CD4-positive, alpha-beta memory T cell (primary cell): Measurements from ENCODE around the gene GEMIN4. TPM values are rescaled to one million over a fixed set of nuclear protein-coding genes. Genes with fewer than 3 reads are reported as not detected.
"Not testable (repeated sequence)": the region's sequence is repeated elsewhere in the genome, so short reads cannot be mapped to it uniquely, and the experiment has no call there.

Source experiments
- CTCF ChIA-PET: fragments of 350-600 bp; sonication (Branson Sonifier 250); formaldehyde crosslinking; loops from one replicate; lab custom pipeline; 2021; ENCODE audit warnings: inconsistent platforms; ENCODE audit not compliant: partially characterized antibody; lab: Charles Lee
- POLR2A ChIA-PET: fragments of 350-600 bp; sonication (Branson Sonifier 250); formaldehyde crosslinking; loops from one replicate; lab custom pipeline; 2021; ENCODE audit not compliant: partially characterized antibody; lab: Charles Lee
- DNase-seq, 5 donors: peaks; one replicate each; pipeline versions ENCODE4 v3.0.0 to v3.0.0-alpha.2; 2020 to 2022; ENCODE audit warnings: mixed read lengths in 1 of 5
- H3K27ac ChIP-seq: one replicate; pipeline ENCODE4 v1.7.0; 2013; ENCODE audit warnings: low read depth, low read length
- H3K27me3 ChIP-seq: 2 replicates; pipeline ENCODE4 v1.7.0; 2013; ENCODE audit warnings: mild to moderate bottlenecking, low read length, moderate library complexity; ENCODE audit not compliant: insufficient read depth
- H3K36me3 ChIP-seq: 2 replicates; pipeline ENCODE4 v1.7.0; 2013; ENCODE audit warnings: mild to moderate bottlenecking, low read length, moderate library complexity; ENCODE audit not compliant: insufficient read depth
- H3K4me1 ChIP-seq: 2 replicates; pipeline ENCODE4 v1.7.0; 2013; ENCODE audit warnings: mild to moderate bottlenecking, low read length, moderate library complexity; ENCODE audit not compliant: insufficient read depth
- H3K4me3 ChIP-seq, 2 donors: one replicate each; pipeline ENCODE4 v1.7.0; 2013; ENCODE audit warnings: low read length in 2 of 2, mild to moderate bottlenecking in 1 of 2
- H3K9me3 ChIP-seq, 2 donors: one replicate each; pipeline ENCODE4 v1.7.0; 2013; ENCODE audit warnings: low read length in 2 of 2, control low read depth in 1 of 2; ENCODE audit not compliant: control insufficient read depth in 1 of 2
- H3K27ac Mint-ChIP-seq, 7 donors: one replicate each; pipeline ENCODE4 v1.8.0; 2020 to 2021; ENCODE audit warnings: mixed read lengths in 7 of 7, mild to moderate bottlenecking in 6 of 7, inconsistent platforms in 3 of 7, moderate library complexity in 3 of 7
- H3K27me3 Mint-ChIP-seq, 2 donors: one replicate each; pipeline ENCODE4 v1.8.0; 2020 to 2021; ENCODE audit warnings: mixed read lengths in 2 of 2
- H3K36me3 Mint-ChIP-seq, 2 donors: one replicate each; pipeline ENCODE4 v1.8.0; 2020 to 2021; ENCODE audit warnings: mixed read lengths in 2 of 2, inconsistent platforms in 1 of 2, mild to moderate bottlenecking in 1 of 2
- H3K4me1 Mint-ChIP-seq, 4 donors: one replicate each; pipeline ENCODE4 v1.8.0; 2020 to 2021; ENCODE audit warnings: mixed read lengths in 4 of 4, mild to moderate bottlenecking in 1 of 4
- H3K4me3 Mint-ChIP-seq, 8 donors: one replicate each; pipeline ENCODE4 v1.8.0; 2020 to 2021; ENCODE audit warnings: mixed read lengths in 8 of 8, mild to moderate bottlenecking in 7 of 8, moderate library complexity in 6 of 8, inconsistent platforms in 3 of 8
- H3K9me3 Mint-ChIP-seq, 8 donors: one replicate each; pipeline ENCODE4 v1.8.0; 2020 to 2021; ENCODE audit warnings: mixed read lengths in 8 of 8, mild to moderate bottlenecking in 5 of 8, inconsistent platforms in 3 of 8, moderate library complexity in 1 of 8
- intact Hi-C: fragments of 100-400 bp; cut with micrococcal nuclease; formaldehyde crosslinking; loops from one replicate; pipeline ENCODE4 v1.15.1; 2023
- polyA plus RNA-seq, 2 donors: library from polyadenylated mRNA; unstranded; fragments of 300-500 nt; fragmentation: Illumina TruSeq; gene quantifications; one replicate each; pipeline ENCODE4 v1.2.3, GENCODE V29; 2021
- total RNA-seq, 2 experiments: library from RNA; stranded (reverse); gene quantifications; one replicate each; pipeline ENCODE4 v1.2.3, GENCODE V29; 2021

GEMIN4 gene
- total and polyA plus RNA-seq, 4 experiments from 2014 or later, result 20.6 to 24.7 (median 23.9) TPM

- H3K27me3 ChIP-seq, result no peaks in the 10 kb centered on the region
- H3K4me1 ChIP-seq, result peaks cover 27% of the 10 kb centered on the region
- peaks cover 15% of the 10 kb centered on the region for H3K36me3 ChIP-seq
- peak overlapping the region; percentile 69 to 81 for H3K4me3 ChIP-seq
- H3K27ac ChIP-seq, result peak overlapping the region; percentile 69
- Mint-ChIP-seq H3K4me1 (peaks cover 24 to 46% (median 33%) of the 10 kb centered on the region in 4 donors), H3K27ac (peak overlapping the region; percentile 80 to 96 (median 95)), H3K9me3 (no peaks in the 10 kb centered on the region), H3K27me3 (no peaks in the 10 kb centered on the region), H3K36me3 (peaks cover 0 to 29% of the 10 kb centered on the region in 2 donors), H3K4me3 (peak overlapping the region; percentile 92 to 96 (median 94))
- ChIA-PET CTCF (interaction anchor here (0.7 to 1.8 kb wide), 2 partner anchors 30 to 36 kb away, joined by 3 to 5 read pairs; partner anchors contain the start of gene GLOD4), POLR2A (interaction anchor here (1.0 to 4.5 kb wide), 5 partner anchors 9 to 335 kb away, joined by 3 to 37 read pairs (median 5); partner anchors contain the start of genes GLOD4, MRM3 and VPS53)
- H3K9me3 ChIP-seq, result no peaks in the 10 kb centered on the region
- intact Hi-C loops, result loop anchor here (1.0 to 2.0 kb wide), 5 partner anchors 19 to 339 kb away; partner anchors contain the start of genes GLOD4, MRM3, TLCD3A and VPS53
- DNase-seq, result peak in 4 of 5 donors; percentile 59 to 73 (median 65)
Observed at GRCh38 chr17:751269-752001, 629 bp downstream of the GEMIN4 start.

DNA sequence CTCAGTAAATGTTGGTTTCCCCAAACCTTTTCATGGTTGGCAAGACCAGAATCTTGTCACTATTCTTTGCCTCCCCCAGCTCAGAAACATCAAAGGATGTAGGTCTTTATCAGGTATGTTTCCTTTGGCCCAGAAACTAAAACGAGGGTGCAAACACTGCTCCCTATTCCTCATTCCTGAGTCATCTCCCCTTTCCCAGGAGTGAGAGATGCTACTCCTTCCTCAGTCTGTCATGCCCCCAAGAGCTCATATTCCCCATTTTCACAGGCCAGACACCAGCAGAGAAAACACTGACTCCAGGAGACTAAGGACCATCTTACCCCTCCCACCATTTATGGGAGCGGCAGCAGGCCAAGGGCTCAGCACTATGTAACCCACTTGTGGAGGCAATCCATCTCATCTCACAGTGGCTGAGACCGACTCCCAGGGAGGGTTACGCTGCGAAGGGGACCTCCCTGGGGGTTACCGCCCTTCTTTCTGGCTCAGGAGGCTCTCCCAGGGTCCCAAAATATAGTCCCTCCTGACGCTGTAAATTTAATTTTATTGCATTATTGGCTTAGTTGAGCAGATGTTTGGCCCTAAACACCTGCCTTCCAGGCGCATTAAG, 1.5 kb downstream of the GEMIN4 start:
- Histone ChIP-seq H3K4me3 (peak overlapping the region in 1 of 2 donors; percentile 81), H3K27ac (no peak overlapping the region), H3K4me1 (peaks cover 27% of the 10 kb centered on the region), H3K36me3 (peaks cover 24% of the 10 kb centered on the region), H3K9me3 (no peaks in the 10 kb centered on the region), H3K27me3 (no peaks in the 10 kb centered on the region)
- intact Hi-C loops, result no loop called here
- no peaks in the 10 kb centered on the region for H3K27me3 Mint-ChIP-seq
- ChIA-PET CTCF (interaction anchor here (1.1 to 1.7 kb wide), 2 partner anchors 231 to 338 kb away, joined by 3 to 5 read pairs; no protein-coding TSS in a partner anchor), POLR2A (interaction anchor here (2.2 to 4.5 kb wide), 3 partner anchors 8 to 36 kb away, joined by 5 to 37 read pairs (median 12); partner anchors contain the start of genes GLOD4, MRM3 and VPS53)
- no peaks in the 10 kb centered on the region for H3K9me3 Mint-ChIP-seq
- H3K4me3 Mint-ChIP-seq, result peak overlapping the region; percentile 92 to 96 (median 94)
- peaks cover 0 to 32% of the 10 kb centered on the region in 2 donors for H3K36me3 Mint-ChIP-seq
- DNase-seq, result no peak
- H3K4me1 Mint-ChIP-seq, result peaks cover 24 to 46% (median 33%) of the 10 kb centered on the region in 4 donors
- H3K27ac Mint-ChIP-seq, result peak overlapping the region; percentile 65 to 96 (median 87)

GRCh38 chr17:749359-749758, 2.7 kb downstream of the GEMIN4 start:
- POLR2A ChIA-PET, H3K9me3 ChIP-seq, DNase-seq, H3K4me3 ChIP-seq, H3K27me3 Mint-ChIP-seq, H3K27ac ChIP-seq, H3K27me3 ChIP-seq, H3K9me3 Mint-ChIP-seq, intact Hi-C loops: not testable (repeated sequence)
- Mint-ChIP-seq H3K4me1 (peaks cover 24 to 46% (median 33%) of the 10 kb centered on the region in 4 donors), H3K27ac (peak overlapping the region in 3 of 7 donors; percentile 32 to 65 (median 52)), H3K4me3 (peak overlapping the region in 4 of 8 donors; percentile 37 to 72 (median 42)), H3K36me3 (peaks cover 3 to 35% of the 10 kb centered on the region in 2 donors)
- Histone ChIP-seq H3K36me3 (peaks cover 36% of the 10 kb centered on the region), H3K4me1 (peaks cover 27% of the 10 kb centered on the region)
- CTCF ChIA-PET, result interaction anchor here (0.6 to 1.7 kb wide), 2 partner anchors 50 to 232 kb away, joined by 3 to 5 read pairs; no protein-coding TSS in a partner anchor

DNA sequence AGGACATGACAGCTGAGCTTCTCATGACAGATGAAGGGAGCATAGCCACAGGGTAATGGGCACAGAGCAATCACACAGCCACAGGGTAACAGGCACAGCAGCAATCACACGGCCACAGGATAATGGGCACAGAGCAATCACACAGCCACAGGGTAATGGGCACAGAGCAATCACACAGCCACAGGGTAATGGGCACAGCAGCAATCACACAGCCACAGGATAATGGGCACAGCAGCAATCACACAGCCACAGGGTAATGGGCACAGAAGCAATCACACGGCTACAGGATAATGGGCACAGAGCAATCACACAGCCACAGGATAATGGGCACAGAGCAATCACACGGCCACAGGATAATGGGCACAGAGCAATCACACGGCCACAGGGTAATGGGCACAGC, 3.5 kb downstream of the GEMIN4 start:
- H3K9me3 Mint-ChIP-seq, H3K27me3 Mint-ChIP-seq, POLR2A ChIA-PET, CTCF ChIA-PET, DNase-seq, H3K27ac Mint-ChIP-seq, H3K27me3 ChIP-seq, intact Hi-C loops, H3K27ac ChIP-seq, H3K4me3 ChIP-seq, H3K9me3 ChIP-seq: not testable (repeated sequence)
- H3K4me1 ChIP-seq, result peaks cover 27% of the 10 kb centered on the region
- H3K36me3 ChIP-seq, result peaks cover 42% of the 10 kb centered on the region
- Mint-ChIP-seq H3K4me3 (peak overlapping the region in 2 of 8 donors; percentile 26 to 46), H3K36me3 (peaks cover 6 to 38% of the 10 kb centered on the region in 2 donors), H3K4me1 (peaks cover 24 to 45% (median 34%) of the 10 kb centered on the region in 4 donors)

GRCh38 chr17:746783-747629, 5.1 kb downstream of the GEMIN4 start:
- H3K9me3 ChIP-seq, result no peaks in the 10 kb centered on the region
- intact Hi-C loops, result no loop called here

GRCh38 chr17:746181-746580, 5.9 kb downstream of the GEMIN4 start:
- Mint-ChIP-seq H3K4me3 (no peak overlapping the region), H3K9me3 (no peaks in the 10 kb centered on the region), H3K4me1 (peaks cover 18 to 30% (median 25%) of the 10 kb centered on the region in 4 donors), H3K27ac (no peak overlapping the region), H3K36me3 (peaks cover 10 to 37% of the 10 kb centered on the region in 2 donors), H3K27me3 (no peaks in the 10 kb centered on the region)
- ChIA-PET CTCF (no interaction called here), POLR2A (interaction anchor here (1.3 kb wide), 1 partner anchor 36 kb away, joined by 3 read pairs; the partner anchor contains the start of genes GLOD4 and MRM3)
- Histone ChIP-seq H3K27me3 (no peaks in the 10 kb centered on the region), H3K4me1 (peaks cover 18% of the 10 kb centered on the region), H3K36me3 (peaks cover 42% of the 10 kb centered on the region), H3K27ac (no peak overlapping the region), H3K9me3 (no peaks in the 10 kb centered on the region), H3K4me3 (no peak overlapping the region)
- no peak for DNase-seq
- intact Hi-C loops, result no loop called here

More at GRCh38 chr17:746783-747629, 5.1 kb downstream of the GEMIN4 start:
- no peaks in the 10 kb centered on the region for H3K27me3 Mint-ChIP-seq
- Histone ChIP-seq H3K4me3 (no peak overlapping the region), H3K4me1 (peaks cover 21% of the 10 kb centered on the region), H3K36me3 (peaks cover 42% of the 10 kb centered on the region), H3K27me3 (no peaks in the 10 kb centered on the region), H3K27ac (no peak overlapping the region)
- no peak overlapping the region for H3K4me3 Mint-ChIP-seq
- no peak overlapping the region for H3K27ac Mint-ChIP-seq
- DNase-seq, result no peak
- H3K9me3 Mint-ChIP-seq, result no peaks in the 10 kb centered on the region
- H3K36me3 Mint-ChIP-seq, result peaks cover 10 to 40% of the 10 kb centered on the region in 2 donors
- POLR2A ChIA-PET, result no interaction called here
- peaks cover 23 to 33% (median 29%) of the 10 kb centered on the region in 4 donors for H3K4me1 Mint-ChIP-seq
- CTCF ChIA-PET, result no interaction called here
